Cerebellar cortex (tissue), 1 donor: ENCODE data around the gene CSMD2.

Experiments
- DNase-seq: peaks from one replicate; pipeline ENCODE4 v3.0.0-alpha.2; 2015; ENCODE audit warnings: low spot score

The CSMD2 gene

DNA sequence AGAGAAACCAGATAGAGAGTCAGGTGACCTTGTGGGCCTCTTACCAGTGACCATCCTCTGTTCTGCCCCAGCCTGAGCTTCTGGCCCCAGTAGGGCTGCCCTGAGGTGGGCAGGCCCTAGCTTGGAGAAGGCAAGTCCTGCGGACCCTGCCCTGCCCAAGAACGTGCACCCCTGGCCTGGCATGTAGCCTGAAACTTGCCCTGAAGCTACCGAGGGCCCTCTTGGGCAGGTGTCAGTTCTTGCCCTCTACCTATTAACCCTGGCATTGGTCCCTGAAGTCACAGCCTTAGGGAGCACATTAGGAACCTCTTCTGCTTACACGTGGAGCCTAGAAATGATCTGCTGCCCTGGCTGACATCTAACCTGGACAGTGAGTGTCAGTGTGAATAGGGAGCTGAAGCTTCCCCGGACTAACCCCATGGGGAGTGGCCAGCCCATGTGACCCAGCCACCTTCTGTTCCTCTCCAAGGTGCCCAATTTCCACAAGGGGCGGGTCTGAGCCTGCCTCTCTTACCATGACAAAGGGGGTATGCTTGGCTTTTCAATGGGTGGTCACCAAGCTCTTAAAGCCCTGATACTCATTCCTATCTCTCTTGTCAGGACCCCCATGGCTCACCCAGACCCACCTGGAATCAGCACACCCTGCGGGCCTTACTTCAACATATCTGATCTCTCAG is 529.6 kb downstream of the CSMD2 start:
- no peak for DNase-seq

DNA sequence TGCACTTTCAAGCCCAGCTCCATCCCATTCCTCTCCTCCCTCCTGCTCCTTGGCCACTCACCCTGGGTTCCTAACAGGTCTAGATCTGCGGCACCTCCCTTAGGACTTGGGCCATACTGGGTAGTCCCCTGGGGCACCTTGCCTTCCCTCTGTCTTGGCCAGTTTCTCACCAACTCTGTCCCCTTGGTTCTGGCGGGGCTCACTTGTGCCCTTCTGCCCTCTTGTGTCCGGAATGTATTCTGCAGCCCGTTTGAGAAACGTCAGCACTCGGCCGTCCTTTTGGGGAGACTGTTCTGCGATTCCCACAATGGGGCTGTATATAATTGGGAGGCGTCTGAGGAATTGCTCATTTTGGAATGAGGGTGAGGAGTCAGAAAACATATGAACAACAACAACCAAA is 530.2 kb downstream of the CSMD2 start:
- DNase-seq: peak; percentile 33

DNA sequence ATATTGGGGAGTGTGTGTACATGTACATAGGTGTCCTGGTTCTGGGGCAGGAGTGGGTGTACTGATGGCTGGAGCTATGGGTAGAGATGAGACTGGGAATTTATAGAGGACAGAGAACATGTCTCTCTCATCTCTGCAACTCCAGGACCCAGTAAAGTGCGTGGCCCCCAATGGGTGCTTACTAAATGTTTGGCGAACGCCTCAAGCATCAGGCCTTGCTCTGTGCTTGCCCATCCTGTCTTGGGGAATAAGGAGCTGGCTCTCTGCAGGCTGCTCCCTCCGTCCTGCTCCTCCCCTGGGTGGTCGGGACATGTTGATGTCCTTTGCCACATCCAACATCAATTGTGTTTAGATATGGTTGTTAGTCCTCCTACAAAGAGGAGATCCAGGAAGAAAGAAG is 530.9 kb downstream of the CSMD2 start:
- DNase-seq: no peak

DNA sequence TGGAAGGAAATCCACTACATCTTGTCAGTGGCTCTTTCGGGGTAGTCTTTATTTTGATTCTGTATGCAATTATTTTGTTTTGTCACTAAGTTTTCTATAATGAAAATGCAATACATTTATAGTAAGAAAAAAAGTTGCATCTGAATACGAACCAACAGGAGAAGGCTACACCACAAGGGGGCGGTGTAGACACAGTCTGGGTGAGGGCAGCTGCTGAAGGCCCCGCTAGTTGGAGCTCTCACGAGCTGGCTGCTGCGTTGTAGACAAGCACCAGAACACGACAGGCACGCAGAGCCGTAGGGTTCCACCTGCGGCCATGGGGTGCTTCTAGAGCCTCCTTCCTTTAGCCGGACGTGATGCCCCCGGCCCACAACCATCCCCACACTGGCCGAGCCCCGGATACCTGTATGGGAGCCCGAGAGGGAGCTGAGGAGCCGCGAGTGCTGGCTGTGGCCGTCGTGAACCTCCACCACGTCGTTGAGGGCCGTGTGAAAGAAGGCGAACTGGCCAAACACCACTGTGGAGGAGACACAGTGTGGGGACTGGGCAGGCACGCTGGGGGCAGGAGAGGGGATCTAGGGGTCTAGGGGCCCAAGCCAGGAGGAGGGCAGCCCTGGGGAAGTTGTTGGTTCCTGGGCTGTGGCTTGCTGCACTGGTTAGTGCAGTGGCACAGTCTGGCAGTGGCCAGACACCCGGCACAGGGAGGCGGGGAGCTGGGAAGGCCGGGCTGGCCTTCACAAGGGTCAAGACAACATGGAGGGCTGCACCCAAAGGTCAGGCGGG is 531.8 kb downstream of the CSMD2 start:
- DNase-seq: peak; percentile 90

DNA sequence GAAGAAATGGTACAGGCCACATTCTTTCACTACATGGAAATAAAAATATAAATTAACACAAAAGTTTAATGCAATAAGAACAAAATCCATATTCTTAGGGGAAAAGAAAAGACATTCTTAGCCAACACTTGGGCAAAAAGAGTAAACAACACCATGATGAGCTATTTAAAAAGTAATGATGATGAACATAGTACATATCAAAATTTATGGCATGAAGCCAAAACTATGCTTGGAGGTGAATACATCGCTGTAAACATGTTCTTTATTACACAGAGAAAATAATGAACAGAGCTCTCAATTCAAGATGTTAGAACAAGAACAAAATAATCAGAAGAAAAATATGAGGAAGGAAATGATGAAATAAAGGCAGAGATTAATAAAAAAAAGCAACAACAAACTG is 534.3 kb downstream of the CSMD2 start:
- DNase-seq: no peak

DNA sequence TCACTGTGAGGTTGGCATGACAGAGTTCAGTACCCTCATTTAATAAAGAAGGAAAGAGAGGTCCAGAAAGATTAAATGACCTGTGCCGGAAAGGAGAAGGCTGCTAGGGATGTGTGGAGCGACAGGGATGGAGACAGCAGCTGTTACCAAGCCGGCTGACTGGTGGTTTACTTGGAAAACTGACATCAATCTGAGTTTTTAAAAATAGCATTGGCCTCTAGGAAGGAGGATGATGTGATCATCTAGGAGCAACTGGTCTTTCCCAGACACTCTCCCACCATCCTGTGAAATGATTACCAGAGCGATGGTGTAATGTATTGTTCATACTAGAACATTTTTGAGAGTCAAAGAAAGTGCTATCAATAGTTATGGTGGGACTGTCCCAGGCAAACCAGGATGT is 538.2 kb downstream of the CSMD2 start:
- DNase-seq: no peak

DNA sequence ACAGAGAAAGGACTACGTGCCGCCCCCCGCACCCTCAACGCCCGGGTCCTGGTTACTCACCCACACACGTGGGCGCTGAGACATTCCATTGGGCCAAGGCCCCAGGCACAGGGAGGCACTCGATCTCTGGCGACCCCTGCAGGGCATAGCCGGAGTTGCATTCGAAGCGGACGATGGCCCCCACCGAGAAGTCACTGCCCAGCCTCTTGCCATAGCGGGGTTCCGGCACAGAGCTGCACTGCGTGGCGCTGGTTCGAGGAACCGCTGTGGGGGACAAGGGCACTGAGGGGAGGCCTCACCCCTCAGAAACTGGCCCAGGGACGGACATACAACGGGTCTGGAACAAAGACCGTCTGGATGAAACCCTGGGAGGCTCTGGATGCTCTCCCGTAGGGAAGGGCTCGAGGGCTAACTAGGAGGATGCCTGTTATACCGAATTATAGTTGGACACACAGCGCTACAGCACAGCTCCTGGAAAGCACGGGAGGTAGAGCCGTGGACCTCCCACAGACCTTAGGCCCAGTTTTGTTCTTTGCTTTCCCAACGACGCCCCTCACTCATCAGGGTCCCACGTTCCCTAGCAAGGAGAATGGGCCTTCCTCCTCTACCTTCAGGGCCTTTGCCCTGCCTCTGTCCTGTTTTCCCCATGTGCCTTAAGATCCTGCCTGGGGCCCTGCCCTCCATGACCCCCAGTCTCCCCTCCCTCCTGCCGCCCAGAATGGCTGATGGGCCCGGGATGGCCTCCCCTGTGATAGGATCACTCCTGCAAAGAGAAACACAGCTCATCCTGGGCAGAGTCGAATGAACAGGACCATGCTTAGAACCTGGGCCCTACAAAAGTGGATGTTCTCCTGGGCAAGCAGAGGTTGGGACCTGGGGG is 539.8 kb downstream of the CSMD2 start:
- DNase-seq: no peak

DNA sequence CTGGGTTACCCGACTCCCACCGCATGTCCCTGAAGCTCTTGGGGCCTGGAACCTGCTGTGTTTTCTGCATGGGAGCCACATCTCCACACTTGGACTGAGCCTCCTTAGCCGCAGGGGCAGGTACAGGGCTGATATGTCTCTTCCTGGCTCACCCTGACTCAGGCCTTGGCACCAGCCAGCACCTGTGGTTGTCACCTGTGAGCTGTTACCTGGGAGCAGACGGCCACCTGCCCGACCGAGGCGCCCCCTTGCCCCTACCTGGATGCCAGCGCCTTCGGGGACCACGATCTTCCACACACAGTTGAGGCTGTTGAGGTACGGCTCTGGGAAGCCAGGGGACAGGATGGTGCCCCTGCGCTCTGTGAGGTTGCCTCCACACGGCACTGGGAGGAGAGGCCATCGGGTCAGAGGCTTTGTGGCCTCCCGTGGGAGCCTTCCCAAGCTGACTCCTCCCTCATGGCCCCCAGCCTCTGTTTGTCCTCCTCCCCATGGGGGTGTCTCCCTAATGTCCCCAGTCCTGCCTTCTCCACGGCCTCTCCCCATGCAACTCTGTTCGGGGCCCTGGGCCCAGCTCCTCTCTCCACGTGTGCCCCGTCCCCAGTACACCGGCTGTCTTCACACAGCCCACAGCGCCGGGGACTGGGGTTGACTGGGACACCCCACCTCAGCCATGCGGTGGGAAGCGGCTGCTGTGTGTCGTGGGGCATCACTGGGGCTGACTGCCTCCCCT is 540.6 kb downstream of the CSMD2 start:
- no peak for DNase-seq

DNA sequence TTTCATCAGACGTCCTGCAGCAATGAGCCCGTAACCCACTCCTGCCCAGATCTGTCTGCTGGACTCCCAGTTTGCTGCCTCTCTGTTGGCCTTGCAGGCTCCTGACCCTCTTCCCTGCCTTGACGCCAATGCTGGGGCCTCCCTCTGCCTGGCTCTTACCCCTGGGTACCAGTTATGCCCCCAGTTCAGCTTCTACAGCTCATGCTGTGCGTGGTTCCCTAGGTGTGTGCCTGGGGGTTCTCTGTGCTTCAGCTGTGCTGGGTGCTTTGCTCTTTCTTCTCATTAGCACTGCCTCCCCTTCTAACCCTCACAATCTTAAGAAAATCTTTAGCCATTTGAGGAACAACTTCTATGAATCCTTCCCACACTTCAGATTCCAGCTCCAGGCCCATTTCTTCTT is 541.2 kb downstream of the CSMD2 start:
- DNase-seq: no peak

DNA sequence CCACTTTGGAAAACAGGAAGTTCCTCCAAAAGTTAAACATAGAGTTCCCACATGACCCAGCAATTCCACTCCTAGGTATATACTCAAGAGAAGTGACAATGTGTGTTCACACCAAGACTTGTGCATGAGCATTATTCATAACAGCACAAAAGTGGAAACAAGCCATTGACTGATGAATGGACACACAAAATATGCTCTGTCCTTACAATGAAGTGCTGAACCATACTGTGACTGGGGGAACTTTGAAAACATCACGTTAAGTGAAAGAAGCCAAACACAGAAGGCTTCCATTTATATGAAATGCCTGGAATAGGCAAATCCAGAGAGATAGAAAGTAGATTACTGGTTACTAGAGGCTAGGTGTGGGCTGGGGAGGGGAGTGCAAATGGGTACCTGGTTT is 542.3 kb downstream of the CSMD2 start:
- DNase-seq: no peak

DNA sequence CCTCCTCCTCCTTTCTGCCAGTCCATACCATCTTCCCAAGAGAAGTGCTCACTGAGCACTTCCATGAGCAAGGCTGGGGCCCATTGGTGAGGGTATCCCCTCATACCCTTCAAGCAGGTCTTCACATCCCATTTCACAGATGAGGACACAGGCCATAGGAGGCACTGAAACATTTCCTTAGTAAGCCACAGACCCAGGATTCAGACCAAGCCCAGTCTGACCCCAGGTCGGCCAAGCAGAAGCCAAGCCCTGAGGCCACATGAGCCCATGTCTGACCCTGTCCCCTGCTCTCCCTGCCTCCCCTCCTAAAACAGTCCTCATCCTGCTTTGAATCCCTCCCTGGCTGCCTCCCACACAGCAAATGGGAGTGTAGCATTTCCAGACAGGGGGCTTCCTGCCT is 546.4 kb downstream of the CSMD2 start:
- DNase-seq: no peak

DNA sequence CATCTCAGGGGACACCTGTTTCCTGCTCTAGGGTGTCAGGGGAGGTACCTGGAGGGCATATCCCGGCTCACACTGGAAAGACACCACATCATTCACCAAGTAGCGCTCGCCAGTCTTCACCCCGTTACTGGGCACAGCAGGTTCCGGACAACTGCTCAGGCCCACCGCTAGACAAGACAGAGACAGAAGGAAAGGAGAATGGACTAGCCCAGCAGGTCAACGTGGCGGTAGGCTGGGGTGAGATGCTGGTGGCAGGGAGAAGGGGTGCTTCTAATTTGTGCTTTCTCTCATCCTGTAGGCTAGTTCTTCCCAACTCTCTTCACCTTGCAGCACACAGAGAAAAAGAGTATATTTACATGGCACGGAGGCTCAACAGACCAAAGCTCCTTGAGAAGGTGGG is 547.6 kb downstream of the CSMD2 start:
- no peak for DNase-seq

DNA sequence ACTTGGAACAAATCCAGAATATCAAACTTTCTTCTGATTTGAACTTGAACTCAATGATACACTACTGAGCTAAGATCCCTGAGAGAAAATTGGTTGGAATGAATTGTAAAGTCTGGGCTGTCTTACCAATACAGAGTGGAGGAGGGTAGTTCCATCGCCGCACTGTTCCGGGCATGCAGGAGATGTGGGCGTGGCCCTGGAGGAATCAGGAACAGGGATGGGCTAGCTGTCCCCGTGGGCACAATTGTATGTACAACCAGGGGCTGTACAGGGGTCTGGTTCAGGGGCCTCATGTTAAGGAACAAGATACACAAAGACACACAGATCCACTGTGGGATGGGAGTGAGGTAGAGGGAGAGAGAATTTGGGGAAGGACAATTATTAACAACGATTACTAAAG is 548.2 kb downstream of the CSMD2 start:
- DNase-seq: no peak

DNA sequence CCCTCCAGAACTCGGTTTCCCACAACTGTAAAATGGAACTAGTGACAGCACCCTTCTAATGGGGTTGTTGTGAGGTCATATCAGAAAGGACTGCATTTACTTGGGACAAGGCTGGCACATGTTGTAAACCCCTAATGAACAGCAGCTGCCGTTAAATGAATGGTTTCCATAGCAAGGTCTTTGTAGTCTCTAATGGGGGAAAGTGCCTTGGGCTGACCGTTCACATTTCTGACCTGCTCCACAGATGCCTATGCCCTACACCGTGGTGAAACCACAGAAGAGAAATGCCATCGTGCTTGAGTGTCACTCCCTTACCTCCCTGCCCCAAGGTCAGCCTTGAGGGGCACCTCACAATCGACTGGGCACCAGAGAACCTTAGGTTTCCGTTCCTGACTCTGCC is 549.5 kb downstream of the CSMD2 start:
- no peak for DNase-seq

DNA sequence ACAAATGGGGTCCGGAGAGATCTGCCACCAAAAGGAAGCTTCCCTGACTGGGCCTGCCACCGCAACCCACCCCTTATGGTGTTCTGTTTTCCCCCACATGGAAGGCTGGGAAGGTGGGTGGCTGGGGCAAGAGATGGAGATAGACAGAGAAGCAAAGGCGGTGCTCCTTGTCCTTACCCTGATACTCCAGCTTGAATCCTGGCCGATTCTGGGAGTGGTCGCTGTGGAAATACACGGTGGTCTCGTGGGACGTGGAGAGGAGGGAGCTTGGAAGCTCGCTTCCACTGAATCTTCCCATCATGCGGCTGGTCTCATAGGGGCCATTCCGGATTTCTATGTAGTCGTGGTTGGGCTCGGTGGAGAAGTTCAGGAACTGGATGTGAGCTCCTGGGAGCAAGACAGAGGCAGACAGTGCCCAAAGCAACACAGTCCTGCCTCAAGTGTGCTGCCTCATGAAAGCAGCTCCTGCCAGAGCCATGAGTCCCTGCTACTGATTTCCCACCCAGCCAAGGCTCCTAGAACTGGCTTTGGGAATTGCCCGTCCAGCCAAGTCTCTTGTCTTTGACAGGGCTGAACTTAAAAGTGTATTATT is 554.1 kb downstream of the CSMD2 start:
- no peak for DNase-seq

DNA sequence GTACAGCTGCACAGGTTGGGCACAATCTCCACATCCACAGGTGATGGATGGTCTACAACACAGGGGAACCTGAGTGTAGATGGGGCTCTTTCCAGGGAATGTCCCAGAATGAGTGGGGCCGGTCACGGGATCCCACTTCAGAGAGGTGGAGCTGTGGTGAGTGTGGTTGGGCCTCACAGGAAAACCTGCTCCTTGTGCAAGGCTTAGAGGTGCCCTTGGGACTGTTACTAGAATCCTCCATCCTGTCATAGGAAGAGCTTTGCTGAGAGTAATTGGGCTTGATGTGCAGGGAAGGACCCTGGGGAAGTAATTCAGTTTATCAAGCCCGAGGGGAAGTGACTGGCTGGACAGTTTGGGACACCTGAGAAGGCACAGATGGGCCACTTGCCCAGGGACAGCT is 554.6 kb downstream of the CSMD2 start:
- no peak for DNase-seq

DNA sequence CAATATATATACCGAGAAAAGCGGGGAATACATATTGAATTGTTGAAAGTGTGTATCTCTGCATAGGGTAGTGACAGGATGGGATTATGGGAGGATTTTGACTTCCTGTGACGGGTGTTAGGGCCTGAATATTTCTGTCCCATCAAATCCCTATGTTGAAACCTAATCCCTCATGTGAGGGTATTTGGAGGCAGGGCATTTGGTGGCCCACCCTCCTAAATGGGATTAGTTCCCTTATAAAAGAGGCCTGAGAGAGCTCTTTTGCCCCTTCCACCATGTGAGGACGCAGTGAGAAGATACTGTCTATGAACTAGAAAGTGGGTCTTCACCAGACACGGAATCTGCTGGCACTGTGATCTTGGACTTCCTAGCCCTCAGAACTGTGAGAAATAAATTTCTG is 555.3 kb downstream of the CSMD2 start:
- DNase-seq: no peak

DNA sequence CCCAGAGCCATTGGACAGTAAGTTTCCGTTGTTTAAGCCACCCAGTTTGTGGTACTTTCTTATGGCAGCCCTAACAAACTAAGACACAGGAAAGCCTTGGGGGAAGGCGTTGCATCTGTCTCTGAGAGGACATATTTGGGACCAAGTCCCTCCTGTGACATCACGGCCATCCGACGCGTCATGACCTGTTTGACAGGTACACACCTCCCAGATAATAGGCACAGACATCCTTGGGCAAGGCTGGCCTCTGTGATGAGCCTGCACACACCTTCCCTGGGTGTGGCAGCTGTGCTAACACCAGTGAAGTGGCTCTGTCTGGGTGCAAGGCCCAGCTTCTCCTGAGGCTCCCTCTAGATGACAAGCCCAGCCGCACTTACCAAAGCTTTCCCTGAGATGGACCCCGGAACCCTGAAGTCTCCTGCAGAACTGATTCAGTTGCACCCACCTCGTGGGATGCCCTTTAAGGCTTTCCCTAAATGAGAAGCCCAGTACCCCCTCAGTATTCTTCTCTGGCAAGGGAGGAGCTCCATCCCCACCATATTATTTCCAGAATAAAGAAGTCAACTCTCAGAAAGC is 556.1 kb downstream of the CSMD2 start:
- DNase-seq: no peak

DNA sequence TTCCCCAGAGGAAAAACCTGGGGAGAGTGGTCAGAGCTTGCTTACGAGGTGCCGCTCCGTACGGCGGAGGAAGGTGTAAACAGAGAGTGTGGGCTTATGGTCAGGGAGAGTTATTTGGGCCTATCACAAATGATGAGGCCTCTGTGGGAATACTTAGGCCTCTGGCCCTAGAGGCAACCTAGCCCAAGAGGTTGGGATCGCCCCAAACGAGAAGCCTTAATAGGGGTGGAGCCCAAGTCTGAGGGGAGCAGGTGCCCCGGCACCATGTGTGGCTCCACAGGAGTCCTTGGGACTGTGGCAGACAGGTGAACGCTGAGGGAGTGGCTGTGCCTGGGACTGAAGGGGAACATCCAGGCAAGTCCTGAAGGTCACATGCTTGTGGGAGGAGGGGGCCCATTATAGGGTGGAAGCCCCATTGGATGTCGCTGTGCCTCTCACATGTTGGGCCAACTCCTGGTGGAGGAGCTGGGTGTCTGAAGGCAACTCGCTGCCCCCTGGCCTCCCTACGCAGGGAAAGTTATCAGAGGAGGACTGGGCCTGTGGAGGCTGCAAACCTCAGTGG is 557.5 kb downstream of the CSMD2 start:
- no peak for DNase-seq

DNA sequence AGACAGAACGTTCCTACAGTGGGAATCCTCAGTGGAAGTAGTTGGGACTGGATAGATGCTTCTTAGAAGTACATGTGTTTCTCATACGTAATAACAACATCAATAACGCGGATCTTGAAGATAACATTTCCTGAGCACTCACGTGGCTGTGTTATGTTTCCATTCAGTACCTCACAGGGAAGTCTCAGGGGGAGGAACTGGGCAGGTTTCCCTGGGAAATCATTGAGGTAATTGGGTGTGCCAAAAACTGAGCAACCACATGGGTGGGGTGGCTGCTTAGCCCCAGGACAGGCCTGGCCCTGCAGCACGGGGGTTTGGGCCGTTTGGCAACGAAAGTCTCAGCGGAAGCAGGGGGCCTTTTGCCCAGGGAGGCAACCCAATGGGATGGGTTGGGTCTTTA is 558.8 kb downstream of the CSMD2 start:
- DNase-seq: no peak

DNA sequence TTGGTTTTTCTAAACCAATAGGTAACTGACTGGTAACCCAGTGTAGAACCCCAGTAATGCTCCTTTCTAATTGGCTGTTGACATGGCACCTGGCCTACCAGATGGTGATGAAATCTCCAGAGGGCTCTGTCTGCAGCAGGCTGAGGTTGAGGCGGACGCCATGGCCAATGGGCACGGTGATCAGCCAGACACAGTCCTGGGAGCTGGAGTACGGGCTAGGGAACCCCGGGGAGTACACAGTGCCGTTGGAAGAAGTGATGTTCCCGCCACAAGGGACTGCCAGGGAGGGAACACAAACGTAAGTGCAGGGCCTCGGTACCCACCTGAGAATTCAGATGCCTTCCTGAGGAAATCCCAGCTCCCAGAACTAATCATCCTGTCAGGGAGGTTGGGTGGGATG is 562.8 kb downstream of the CSMD2 start:
- DNase-seq: no peak
